ENCODE results near the gene OR8A1.
"Not testable (repeated sequence)": the region's sequence is repeated elsewhere in the genome, so short reads cannot be mapped to it uniquely, and the experiment has no call there.

OR8A1 gene

DNA sequence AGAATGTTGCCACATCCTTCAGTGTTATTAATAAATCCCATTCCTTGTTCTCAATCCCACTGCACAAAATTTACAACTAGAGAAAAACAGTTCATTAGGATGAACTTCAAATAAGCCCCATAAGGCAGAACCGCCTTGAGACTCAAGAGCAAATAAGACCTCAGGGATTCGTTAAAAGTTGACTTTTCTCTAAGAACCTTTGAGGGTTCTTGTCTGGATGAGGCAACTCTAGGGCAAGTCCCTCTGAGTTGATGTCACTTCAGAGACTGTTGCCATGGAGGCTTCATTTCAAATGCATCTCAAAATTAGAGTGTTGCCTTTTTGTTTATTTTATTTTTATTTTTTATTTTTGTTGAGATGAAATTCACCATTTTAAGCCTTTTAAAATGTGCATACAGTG is 21.6 kb downstream of the OR8A1 start:
- no peaks in the 10 kb centered on the region for H3K9me3 ChIP-seq (ENCODE audit: control insufficient read depth, insufficient read depth, low read length)
- no peaks in the 10 kb centered on the region for H3K36me3 ChIP-seq (ENCODE audit: control insufficient read depth, insufficient read depth, low read length)
- H3K27me3 ChIP-seq (ENCODE audit: control insufficient read depth, insufficient read depth, low read length), result no peaks in the 10 kb centered on the region
- H3K4me1 ChIP-seq (ENCODE audit: control insufficient read depth, insufficient read depth, low read length), result no peaks in the 10 kb centered on the region
- H3K27ac ChIP-seq (ENCODE audit: low read length), result no peak overlapping the region
- no CpG with 5 or more reads among the region's 2 CpGs for WGBS (ENCODE audit: insufficient coverage, insufficient read length)
- no peak for DNase-seq (ENCODE audit: low read depth, low spot score)
- no peak overlapping the region for H3K4me3 ChIP-seq (ENCODE audit: low read length)

GRCh38 chr11:124592627-124593026 is 22.8 kb downstream of the OR8A1 start:
- no peak for DNase-seq (ENCODE audit: low read depth, low spot score)
- H3K27me3 ChIP-seq (ENCODE audit: control insufficient read depth, insufficient read depth, low read length), result no peaks in the 10 kb centered on the region
- no peaks in the 10 kb centered on the region for H3K36me3 ChIP-seq (ENCODE audit: control insufficient read depth, insufficient read depth, low read length)
- H3K4me3 ChIP-seq (ENCODE audit: low read length), result no peak overlapping the region
- WGBS (ENCODE audit: insufficient coverage, insufficient read length), result no CpG with 5 or more reads among the region's 6 CpGs
- H3K27ac ChIP-seq (ENCODE audit: low read length), result no peak overlapping the region
- H3K4me1 ChIP-seq (ENCODE audit: control insufficient read depth, insufficient read depth, low read length), result no peaks in the 10 kb centered on the region
- no peaks in the 10 kb centered on the region for H3K9me3 ChIP-seq (ENCODE audit: control insufficient read depth, insufficient read depth, low read length)

- DNase-seq (ENCODE audit: low read depth, low spot score), result no peak
- Histone ChIP-seq H3K36me3 (ENCODE audit: control insufficient read depth, insufficient read depth, low read length) (no peaks in the 10 kb centered on the region), H3K4me3 (ENCODE audit: low read length) (no peak overlapping the region), H3K27me3 (ENCODE audit: control insufficient read depth, insufficient read depth, low read length) (no peaks in the 10 kb centered on the region), H3K27ac (ENCODE audit: low read length) (no peak overlapping the region), H3K4me1 (ENCODE audit: control insufficient read depth, insufficient read depth, low read length) (no peaks in the 10 kb centered on the region), H3K9me3 (ENCODE audit: control insufficient read depth, insufficient read depth, low read length) (no peaks in the 10 kb centered on the region)
- WGBS (ENCODE audit: insufficient coverage, insufficient read length), result no CpG with 5 or more reads among the region's 3 CpGs
Observed at GRCh38 chr11:124595302-124595701, 25.5 kb downstream of the OR8A1 start.

DNA sequence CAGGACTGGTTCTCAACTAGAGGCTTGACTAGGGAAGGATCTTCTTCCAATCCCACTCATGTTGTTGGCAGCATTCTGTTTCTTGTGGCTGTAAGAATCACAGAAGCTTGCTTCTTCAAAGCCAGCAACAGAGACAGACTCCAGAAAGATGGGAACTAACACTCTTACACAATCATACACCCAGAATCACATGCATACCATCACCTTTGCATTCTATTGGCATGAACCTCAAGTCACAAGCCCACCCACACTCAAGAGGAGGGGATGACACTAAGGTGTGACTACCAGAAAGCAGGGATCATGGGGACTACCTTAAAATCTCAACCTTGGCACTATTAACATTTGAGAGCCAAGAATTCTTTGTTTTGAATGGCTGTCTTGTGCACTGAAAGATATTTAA is 27.8 kb downstream of the OR8A1 start:
- Histone ChIP-seq H3K27ac (ENCODE audit: low read length) (no peak overlapping the region), H3K9me3 (ENCODE audit: control insufficient read depth, insufficient read depth, low read length) (no peaks in the 10 kb centered on the region), H3K36me3 (ENCODE audit: control insufficient read depth, insufficient read depth, low read length) (no peaks in the 10 kb centered on the region), H3K4me1 (ENCODE audit: control insufficient read depth, insufficient read depth, low read length) (no peaks in the 10 kb centered on the region), H3K27me3 (ENCODE audit: control insufficient read depth, insufficient read depth, low read length) (no peaks in the 10 kb centered on the region), H3K4me3 (ENCODE audit: low read length) (no peak overlapping the region)
- DNase-seq (ENCODE audit: low read depth, low spot score), result no peak

DNA sequence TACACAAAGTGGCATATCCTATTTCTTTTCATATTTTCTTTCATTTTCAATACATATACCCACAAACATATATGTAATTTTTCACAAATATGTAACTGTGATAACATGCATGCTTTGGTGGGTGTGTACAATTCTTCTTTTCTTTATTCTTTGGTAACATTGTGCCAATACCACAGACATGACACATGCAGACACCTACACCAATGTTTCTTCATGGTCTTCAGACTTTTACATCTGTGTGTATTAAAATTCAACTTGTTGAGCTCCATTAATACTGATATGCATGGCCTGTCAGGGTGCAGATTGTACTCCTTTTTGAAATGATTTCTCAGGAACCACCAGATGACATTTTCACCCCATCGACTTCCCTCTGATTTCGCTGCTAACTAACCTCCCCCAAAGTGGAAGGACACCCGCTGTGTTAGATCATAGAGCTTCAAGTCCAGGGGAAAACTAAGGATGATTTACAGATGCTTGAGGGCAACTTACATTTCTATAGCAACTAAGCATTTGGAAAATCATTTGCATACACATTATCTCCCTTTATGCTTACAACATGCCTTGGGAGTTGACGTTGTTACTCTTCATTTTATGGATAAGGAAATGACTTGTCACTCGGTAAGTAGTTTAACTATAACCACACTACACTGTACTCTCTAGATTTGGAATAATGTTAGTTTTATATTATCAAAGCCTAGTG is 31.0 kb downstream of the OR8A1 start:
- Histone ChIP-seq H3K27me3 (ENCODE audit: control insufficient read depth, insufficient read depth, low read length) (no peaks in the 10 kb centered on the region), H3K36me3 (ENCODE audit: control insufficient read depth, insufficient read depth, low read length) (no peaks in the 10 kb centered on the region), H3K27ac (ENCODE audit: low read length) (no peak overlapping the region), H3K4me3 (ENCODE audit: low read length) (no peak overlapping the region), H3K9me3 (ENCODE audit: control insufficient read depth, insufficient read depth, low read length) (no peaks in the 10 kb centered on the region), H3K4me1 (ENCODE audit: control insufficient read depth, insufficient read depth, low read length) (no peaks in the 10 kb centered on the region)
- no CpG with 5 or more reads among the region's 5 CpGs for WGBS (ENCODE audit: insufficient coverage, insufficient read length)
- no peak for DNase-seq (ENCODE audit: low read depth, low spot score)

DNA sequence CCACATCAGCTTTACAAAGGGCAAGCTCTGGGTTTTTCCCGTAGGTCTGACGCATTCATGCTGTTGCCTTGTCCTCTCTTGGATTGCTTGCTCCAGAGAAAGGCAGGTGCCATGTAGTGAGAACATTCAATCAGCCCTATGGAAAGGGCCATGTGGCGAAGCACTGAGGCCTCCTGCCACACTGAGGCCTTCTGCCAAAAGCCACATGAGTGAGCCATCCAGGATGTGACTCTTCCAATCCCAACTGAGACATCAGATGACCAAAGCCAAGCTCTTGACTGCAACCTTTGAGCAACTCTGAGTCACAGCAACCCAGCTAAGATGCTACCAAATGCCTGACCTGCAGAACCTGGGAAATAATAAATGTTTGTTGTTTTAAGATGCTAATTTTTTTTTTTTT is 32.4 kb downstream of the OR8A1 start:
- whole genome bisulfite sequencing (ENCODE audit: insufficient coverage, insufficient read length), result no CpG with 5 or more reads among the region's 3 CpGs
- Histone ChIP-seq H3K27ac (ENCODE audit: low read length) (no peak overlapping the region), H3K36me3 (ENCODE audit: control insufficient read depth, insufficient read depth, low read length) (no peaks in the 10 kb centered on the region), H3K4me1 (ENCODE audit: control insufficient read depth, insufficient read depth, low read length) (no peaks in the 10 kb centered on the region), H3K9me3 (ENCODE audit: control insufficient read depth, insufficient read depth, low read length) (no peaks in the 10 kb centered on the region), H3K4me3 (ENCODE audit: low read length) (no peak overlapping the region), H3K27me3 (ENCODE audit: control insufficient read depth, insufficient read depth, low read length) (no peaks in the 10 kb centered on the region)
- no peak for DNase-seq (ENCODE audit: low read depth, low spot score)

DNA sequence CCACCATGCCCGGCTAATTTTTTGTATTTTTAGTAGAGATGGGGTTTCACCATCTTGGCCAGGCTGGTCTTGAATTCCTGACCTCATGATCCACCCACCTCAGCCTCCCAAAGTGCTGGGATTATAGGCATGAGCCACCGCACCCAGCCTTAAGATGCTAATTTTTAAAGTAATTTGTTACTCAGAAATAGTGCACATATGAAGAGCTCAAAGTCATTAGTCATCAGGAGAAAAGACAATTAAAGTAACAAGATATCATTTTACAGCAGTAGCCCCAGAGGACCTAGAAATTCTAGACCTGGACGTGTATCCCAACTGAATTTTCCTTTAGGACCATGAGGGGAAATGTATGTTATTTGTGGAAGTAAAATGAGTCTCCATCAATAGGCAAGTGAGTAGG is 32.9 kb downstream of the OR8A1 start:
- H3K4me1 ChIP-seq (ENCODE audit: control insufficient read depth, insufficient read depth, low read length); H3K36me3 ChIP-seq (ENCODE audit: control insufficient read depth, insufficient read depth, low read length); H3K27ac ChIP-seq (ENCODE audit: low read length); H3K4me3 ChIP-seq (ENCODE audit: low read length); DNase-seq (ENCODE audit: low read depth, low spot score); H3K9me3 ChIP-seq (ENCODE audit: control insufficient read depth, insufficient read depth, low read length); H3K27me3 ChIP-seq (ENCODE audit: control insufficient read depth, insufficient read depth, low read length): not testable (repeated sequence)
- WGBS (ENCODE audit: insufficient coverage, insufficient read length), result no CpG with 5 or more reads among the region's 3 CpGs

GRCh38 chr11:124605719-124606118 is 35.9 kb downstream of the OR8A1 start:
- H3K9me3 ChIP-seq (ENCODE audit: control insufficient read depth, insufficient read depth, low read length), result no peaks in the 10 kb centered on the region
- no peaks in the 10 kb centered on the region for H3K4me1 ChIP-seq (ENCODE audit: control insufficient read depth, insufficient read depth, low read length)
- H3K27ac ChIP-seq (ENCODE audit: low read length), result no peak overlapping the region
- no peaks in the 10 kb centered on the region for H3K36me3 ChIP-seq (ENCODE audit: control insufficient read depth, insufficient read depth, low read length)
- H3K27me3 ChIP-seq (ENCODE audit: control insufficient read depth, insufficient read depth, low read length), result no peaks in the 10 kb centered on the region
- no CpG with 5 or more reads among the region's 3 CpGs for WGBS (ENCODE audit: insufficient coverage, insufficient read length)
- no peak for DNase-seq (ENCODE audit: low read depth, low spot score)
- H3K4me3 ChIP-seq (ENCODE audit: low read length), result no peak overlapping the region

- H3K36me3 ChIP-seq (ENCODE audit: control insufficient read depth, insufficient read depth, low read length), result no peaks in the 10 kb centered on the region
- H3K27me3 ChIP-seq (ENCODE audit: control insufficient read depth, insufficient read depth, low read length), result no peaks in the 10 kb centered on the region
- no peaks in the 10 kb centered on the region for H3K9me3 ChIP-seq (ENCODE audit: control insufficient read depth, insufficient read depth, low read length)
- H3K27ac ChIP-seq (ENCODE audit: low read length), result no peak overlapping the region
- H3K4me1 ChIP-seq (ENCODE audit: control insufficient read depth, insufficient read depth, low read length), result no peaks in the 10 kb centered on the region
- DNase-seq (ENCODE audit: low read depth, low spot score), result no peak
- no peak overlapping the region for H3K4me3 ChIP-seq (ENCODE audit: low read length)
Observed at GRCh38 chr11:124608147-124608546, 38.4 kb downstream of the OR8A1 start.

- 100% methylated on average over 1 of the region's 2 CpGs for WGBS (ENCODE audit: insufficient coverage, insufficient read length)
- no peaks in the 10 kb centered on the region for H3K4me1 ChIP-seq (ENCODE audit: control insufficient read depth, insufficient read depth, low read length)
- DNase-seq (ENCODE audit: low read depth, low spot score), result no peak
Observed at GRCh38 chr11:124610295-124610694, 40.5 kb downstream of the OR8A1 start.

DNA sequence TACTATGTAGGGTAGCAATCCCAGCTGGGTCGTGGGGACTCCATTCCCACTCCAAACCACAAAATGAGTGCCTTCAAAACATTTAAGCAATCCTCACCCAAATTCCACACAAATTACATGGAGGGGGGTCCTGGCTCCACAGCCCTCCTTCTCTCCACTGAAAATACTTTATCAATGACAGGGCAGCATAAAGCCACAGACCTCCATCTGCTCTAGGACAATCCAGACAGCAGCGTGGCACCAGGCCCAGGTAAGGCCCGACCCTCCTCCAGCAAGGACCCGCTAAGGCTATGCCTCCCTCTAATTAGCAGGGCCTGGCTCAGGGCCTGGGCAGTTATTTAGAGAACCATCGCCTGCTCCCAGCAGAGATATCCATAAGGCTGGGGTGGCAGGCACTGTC is 41.3 kb downstream of the OR8A1 start, which contains the start of gene PANX3:
Gene PANX3 (plus strand): TSS at position 365 of the 400 bp plus-strand sequence. CDS start 129 bp downstream, outside the sequence.
- no peaks in the 10 kb centered on the region for H3K36me3 ChIP-seq (ENCODE audit: control insufficient read depth, insufficient read depth, low read length)
- H3K27me3 ChIP-seq (ENCODE audit: control insufficient read depth, insufficient read depth, low read length), result no peaks in the 10 kb centered on the region
- no peak for DNase-seq (ENCODE audit: low read depth, low spot score)
- no peaks in the 10 kb centered on the region for H3K4me1 ChIP-seq (ENCODE audit: control insufficient read depth, insufficient read depth, low read length)
- WGBS (ENCODE audit: insufficient coverage, insufficient read length), result no CpG with 5 or more reads among the region's 5 CpGs
- H3K9me3 ChIP-seq (ENCODE audit: control insufficient read depth, insufficient read depth, low read length), result no peaks in the 10 kb centered on the region
- H3K27ac ChIP-seq (ENCODE audit: low read length), result no peak within 1 kb of the TSS
- no peak within 1 kb of the TSS for H3K4me3 ChIP-seq (ENCODE audit: low read length)

More at GRCh38 chr11:124610295-124610694, 40.5 kb downstream of the OR8A1 start:
- H3K4me3 ChIP-seq (ENCODE audit: low read length), result no peak overlapping the region
- no peaks in the 10 kb centered on the region for H3K9me3 ChIP-seq (ENCODE audit: control insufficient read depth, insufficient read depth, low read length)
- H3K27me3 ChIP-seq (ENCODE audit: control insufficient read depth, insufficient read depth, low read length), result no peaks in the 10 kb centered on the region
- no peaks in the 10 kb centered on the region for H3K36me3 ChIP-seq (ENCODE audit: control insufficient read depth, insufficient read depth, low read length)
- H3K27ac ChIP-seq (ENCODE audit: low read length), result no peak overlapping the region

All from iPS DF 6.9 (cell line).